Measurements from ENCODE around the gene ASB10.

Gene ASB10, protein sequence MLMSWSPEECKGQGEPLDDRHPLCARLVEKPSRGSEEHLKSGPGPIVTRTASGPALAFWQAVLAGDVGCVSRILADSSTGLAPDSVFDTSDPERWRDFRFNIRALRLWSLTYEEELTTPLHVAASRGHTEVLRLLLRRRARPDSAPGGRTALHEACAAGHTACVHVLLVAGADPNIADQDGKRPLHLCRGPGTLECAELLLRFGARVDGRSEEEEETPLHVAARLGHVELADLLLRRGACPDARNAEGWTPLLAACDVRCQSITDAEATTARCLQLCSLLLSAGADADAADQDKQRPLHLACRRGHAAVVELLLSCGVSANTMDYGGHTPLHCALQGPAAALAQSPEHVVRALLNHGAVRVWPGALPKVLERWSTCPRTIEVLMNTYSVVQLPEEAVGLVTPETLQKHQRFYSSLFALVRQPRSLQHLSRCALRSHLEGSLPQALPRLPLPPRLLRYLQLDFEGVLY

GRCh38 chr7:151186640-151187408 is at the start of gene ASB10:
ASB10 (minus strand) TSS chr7:151187250; CDS start chr7:151187130, 120 bp downstream.
- no peak for DNase-seq (ENCODE audit: low spot score)

- DNase-seq (ENCODE audit: low spot score) = no peak
These were observed 49.4 kb upstream of the ASB10 start for GRCh38 chr7:151236406-151236805.

DNA sequence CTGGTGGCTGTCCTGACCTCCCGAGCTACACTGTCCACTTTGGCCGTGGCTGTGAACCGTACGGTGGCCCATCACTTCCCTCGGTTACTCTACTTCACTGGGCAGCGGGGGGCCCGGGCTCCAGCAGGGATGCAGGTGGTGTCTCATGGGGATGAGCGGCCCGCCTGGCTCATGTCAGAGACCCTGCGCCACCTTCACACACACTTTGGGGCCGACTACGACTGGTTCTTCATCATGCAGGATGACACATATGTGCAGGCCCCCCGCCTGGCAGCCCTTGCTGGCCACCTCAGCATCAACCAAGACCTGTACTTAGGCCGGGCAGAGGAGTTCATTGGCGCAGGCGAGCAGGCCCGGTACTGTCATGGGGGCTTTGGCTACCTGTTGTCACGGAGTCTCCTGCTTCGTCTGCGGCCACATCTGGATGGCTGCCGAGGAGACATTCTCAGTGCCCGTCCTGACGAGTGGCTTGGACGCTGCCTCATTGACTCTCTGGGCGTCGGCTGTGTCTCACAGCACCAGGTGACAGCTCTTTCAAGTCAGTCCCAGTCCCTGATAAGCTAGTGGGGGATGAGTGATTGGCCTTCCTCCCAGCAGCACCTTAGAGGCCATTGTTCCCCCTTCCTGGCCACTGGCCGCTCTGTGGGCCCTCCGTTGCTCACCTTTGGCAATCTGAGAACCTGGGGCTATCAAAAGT is 48.2 kb upstream of the ASB10 start:
- DNase-seq (ENCODE audit: low spot score) = no peak

DNA sequence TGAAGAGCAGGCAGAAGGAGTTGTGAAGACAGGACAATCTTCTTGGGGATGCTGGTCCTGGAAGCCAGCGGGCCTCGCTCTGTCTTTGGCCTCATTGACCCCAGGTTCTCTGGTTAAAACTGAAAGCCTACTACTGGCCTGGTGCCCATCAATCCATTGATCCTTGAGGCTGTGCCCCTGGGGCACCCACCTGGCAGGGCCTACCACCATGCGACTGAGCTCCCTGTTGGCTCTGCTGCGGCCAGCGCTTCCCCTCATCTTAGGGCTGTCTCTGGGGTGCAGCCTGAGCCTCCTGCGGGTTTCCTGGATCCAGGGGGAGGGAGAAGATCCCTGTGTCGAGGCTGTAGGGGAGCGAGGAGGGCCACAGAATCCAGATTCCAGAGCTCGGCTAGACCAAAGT is 46.8 kb upstream of the ASB10 start:
- no peak for DNase-seq (ENCODE audit: low spot score)

DNA sequence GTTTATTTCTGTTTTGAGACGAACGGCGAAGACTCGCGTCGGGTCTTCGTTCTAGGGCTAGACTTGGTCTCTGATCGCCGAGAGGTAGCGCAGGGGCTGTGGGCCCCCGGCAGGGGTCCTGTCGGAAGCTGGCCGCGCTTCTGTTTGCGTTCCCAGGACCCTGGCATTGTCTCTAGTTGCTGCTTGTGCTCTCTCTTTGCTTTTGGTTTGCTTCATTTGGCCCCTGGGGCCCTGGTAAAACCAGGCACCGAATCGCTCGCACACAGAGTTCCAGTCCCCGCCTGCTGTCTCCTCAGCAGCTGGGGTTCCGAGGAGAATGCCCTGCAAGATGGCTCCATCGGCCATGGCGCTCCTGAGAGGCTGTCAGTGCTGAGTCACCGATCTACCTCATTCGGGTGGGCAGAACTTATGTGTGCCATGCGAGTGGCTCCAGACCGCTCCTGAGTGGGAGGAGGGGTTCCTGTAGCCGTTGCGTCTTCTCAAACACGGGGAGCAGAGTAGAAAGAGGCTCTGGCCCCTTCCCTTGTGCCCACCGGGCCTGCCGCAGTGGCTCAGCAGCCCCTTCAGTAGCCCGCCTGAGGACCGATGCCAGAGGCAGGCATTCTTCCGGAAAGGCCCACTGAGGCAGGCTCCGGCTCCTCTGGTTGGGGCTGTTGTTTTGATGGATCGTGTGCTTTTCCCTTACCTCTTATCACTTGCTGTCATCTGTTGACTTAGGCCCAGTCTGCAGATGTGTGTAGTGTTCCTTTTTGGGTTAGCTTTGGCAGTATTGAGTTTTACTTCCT is 46.1 kb upstream of the ASB10 start:
- DNase-seq (ENCODE audit: low spot score) = no peak

DNA sequence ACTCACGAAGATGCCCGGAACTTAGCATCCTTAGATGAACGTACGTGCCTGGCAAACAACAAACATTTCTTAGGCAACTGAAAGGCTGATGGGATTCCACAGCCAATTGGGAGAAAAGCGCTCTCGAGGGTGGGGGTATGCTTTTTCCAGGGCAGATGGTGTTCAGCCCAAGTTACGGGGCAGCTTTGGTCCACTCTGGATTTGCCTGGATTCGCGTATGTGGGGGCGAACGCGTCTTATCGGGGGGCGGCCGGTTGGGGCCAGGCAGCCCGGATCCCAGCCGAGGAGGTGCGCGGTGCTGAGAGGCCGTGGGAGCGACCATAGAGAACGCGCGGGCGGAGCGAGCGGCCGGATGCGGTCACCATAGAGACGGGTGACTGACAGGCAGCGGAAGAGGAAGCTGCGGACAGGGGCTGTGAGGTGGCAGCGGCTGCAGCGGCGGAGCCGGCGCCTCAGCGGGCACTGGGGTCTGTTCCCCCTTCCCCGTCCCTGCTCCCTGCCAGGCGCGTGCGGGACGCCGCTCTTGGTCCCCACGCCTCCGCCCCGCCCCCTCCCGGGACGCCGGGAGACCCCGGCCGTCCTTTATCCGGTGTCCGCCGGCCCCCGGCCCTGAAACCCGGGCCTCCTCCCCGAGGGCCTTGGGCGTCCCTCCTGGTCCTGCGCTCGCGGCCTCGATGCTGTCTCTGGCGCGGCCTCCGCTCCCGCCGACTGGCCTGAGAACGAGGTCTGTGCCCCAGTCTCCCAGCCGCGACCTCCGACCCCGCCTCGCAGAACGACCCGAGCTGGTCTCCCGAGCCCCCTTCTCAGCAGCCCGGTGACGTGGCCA is 45.3 kb upstream of the ASB10 start, which contains the start of gene CHPF2:
CHPF2 (plus strand) TSS at position 393 of the 826 bp plus-strand sequence. CDS start 1,529 bp downstream, outside the sequence.
- peak; percentile 84 for DNase-seq (ENCODE audit: low spot score)

GRCh38 chr7:151231080-151231479 is 44.0 kb upstream of the ASB10 start:
- no peak for DNase-seq (ENCODE audit: low spot score)

DNA sequence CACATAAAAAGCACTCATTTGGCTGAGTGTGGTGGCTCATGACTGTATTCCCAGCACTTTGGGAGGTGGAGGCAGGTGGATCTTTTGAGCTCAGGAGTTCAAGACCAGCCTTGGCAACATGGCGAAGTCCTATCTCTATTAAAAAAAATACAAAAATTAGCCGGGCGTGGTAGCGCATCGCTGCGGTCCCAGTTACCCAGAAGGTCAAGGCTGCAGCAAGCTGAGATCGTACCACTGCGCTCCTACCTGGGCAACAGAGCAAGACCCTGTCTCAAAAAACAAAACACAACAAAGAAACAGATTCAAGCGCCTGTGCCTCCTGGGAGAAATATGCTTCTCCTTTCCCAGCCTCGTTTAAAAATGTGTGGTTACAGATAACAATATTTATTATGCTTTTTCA is 42.2 kb upstream of the ASB10 start:
- no peak for DNase-seq (ENCODE audit: low spot score)

DNA sequence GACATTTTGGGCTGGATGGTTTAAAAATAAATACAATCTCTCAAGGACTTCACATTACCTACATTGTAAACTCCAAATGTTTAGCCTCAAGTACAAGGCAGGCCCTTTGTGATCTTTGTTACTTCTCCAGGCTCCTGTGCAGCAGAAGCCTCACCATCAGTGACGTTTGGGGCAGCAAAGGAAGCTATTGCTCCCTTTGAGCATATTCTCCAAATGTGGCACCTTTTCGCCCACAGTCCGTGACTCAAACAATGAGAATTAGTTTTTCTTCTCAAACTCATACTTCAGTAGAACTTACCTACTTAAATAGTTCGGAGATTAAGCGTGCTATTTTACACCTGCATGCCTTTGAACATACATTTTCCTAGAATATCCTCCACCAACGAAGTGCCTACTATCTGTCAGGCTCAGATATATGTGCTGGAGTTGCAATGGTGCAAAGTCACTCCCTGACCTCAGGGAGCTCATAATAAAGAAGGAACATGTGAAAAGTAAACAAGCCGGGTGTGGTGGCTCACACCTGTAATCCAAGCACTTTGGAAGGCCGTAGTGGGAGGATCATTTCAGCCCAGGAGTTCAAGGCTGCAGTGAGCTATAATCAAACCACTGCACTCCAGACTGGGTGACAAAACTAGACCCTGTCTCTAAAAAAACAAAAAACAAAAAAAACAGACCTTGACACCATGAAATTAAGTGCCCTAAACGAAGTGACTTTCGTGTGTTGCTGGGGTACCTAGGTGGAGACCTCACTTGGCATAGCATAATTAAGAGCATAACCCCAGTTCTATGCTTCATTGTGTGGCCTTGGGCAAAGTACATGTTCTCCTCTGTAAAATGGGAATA is 41.2 kb upstream of the ASB10 start:
- no peak for DNase-seq (ENCODE audit: low spot score)

DNA sequence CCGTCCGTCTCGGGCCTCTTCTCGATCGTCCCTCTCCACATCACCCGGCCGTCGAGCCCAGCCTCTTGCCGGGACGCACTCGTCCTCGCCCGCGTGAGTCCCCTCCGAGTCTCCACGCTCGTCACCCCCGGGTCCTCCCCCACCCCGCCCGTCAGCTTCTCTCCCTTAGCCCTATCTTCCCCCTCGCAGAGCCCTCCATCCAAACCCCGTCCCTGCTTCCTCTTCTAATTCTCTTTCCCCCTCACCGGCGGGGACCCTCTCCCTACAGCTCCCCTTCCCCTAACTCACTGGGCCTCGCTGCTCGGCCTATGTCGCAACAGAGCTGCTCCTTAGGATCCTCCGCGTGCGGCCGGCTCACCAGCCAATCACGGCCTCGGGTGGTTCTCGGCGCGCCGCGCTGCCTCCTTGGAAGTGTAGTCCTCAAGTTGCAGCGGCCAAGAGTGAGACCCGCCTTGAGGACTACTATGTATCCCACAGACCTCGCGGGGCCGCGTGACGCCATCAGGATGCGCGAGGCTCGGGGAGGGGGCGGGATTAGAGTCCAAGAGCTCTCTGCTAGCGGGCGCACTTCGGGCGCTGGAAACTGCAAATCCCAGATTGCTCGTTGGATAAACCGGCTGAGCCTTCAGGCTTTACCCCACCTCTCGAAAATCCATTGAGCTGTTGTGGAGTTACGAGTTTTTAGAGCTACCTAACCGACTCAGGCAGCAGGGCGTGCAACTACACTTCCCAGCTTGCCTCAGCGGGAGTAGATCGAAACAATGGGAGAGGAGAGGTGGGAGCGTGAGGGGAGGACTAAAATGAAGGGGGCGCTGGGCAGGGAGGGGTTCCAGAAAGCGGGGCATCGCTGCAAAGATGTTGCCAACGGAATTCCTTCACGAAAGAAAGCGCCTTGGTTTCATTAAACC is 40.1 kb upstream of the ASB10 start, which contains the start of gene ABCF2:
ABCF2 (minus strand) TSS at position 331 of the 908 bp plus-strand sequence. CDS start 747 bp downstream, outside the sequence.
- DNase-seq (ENCODE audit: low spot score) = peak; percentile 98

GRCh38 chr7:151226560-151226874 is 39.5 kb upstream of the ASB10 start:
- DNase-seq (ENCODE audit: low spot score) = no peak

DNA sequence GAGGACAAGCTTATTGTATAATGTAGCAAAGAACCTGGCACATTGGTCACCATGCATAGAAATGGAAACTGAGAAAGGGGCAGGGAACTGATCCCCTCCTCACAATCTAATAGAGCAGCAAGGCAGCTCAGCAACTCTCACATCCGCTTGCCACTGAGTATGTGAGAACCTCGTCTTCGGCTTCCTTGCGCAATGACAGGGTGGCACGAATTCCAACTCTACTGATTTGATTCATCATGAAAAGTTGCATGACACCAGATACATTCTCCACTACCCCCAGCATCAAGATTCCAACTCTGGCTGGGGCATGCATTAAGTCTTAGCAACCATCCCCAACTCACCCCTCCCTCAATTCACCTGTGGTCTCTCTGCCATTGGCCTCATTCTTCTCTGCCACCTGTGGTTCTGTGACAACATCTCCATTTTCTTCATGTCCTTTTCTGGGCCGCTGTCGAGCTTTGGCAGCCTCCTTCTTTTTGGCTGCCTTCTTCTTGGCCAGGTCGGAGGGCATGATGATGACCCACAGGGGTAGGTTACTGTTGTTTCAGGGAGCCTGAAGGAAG is 39.0 kb upstream of the ASB10 start:
- no peak for DNase-seq (ENCODE audit: low spot score)

GRCh38 chr7:151223728-151224127 is 36.7 kb upstream of the ASB10 start:
- DNase-seq (ENCODE audit: low spot score) = no peak

GRCh38 chr7:151218170-151218569 is 31.1 kb upstream of the ASB10 start:
- no peak for DNase-seq (ENCODE audit: low spot score)

DNA sequence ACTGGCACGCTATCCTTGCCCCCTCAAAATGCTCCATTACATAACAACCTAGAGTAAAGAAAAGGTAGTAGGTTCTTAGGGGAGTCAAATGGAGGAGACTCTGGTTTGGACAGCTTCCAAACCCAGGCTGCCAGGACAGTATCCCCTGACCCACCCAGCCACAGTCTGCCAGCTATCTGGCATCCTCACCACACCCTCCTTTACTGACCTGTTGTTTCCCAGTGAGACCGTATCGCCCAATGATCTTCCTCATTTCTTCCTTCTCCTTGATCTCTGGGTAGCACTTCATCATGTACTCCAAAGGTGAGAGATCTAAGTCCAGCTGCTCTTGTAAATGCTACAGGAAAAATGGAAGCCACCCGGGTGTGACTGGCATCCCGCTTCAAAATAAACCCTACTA is 28.3 kb upstream of the ASB10 start:
- DNase-seq (ENCODE audit: low spot score) = no peak

- DNase-seq (ENCODE audit: low spot score) = no peak
These were observed 26.8 kb upstream of the ASB10 start for GRCh38 chr7:151213826-151214225.

- DNase-seq (ENCODE audit: low spot score) = no peak
These were observed 25.6 kb upstream of the ASB10 start for GRCh38 chr7:151212626-151213025.

DNA sequence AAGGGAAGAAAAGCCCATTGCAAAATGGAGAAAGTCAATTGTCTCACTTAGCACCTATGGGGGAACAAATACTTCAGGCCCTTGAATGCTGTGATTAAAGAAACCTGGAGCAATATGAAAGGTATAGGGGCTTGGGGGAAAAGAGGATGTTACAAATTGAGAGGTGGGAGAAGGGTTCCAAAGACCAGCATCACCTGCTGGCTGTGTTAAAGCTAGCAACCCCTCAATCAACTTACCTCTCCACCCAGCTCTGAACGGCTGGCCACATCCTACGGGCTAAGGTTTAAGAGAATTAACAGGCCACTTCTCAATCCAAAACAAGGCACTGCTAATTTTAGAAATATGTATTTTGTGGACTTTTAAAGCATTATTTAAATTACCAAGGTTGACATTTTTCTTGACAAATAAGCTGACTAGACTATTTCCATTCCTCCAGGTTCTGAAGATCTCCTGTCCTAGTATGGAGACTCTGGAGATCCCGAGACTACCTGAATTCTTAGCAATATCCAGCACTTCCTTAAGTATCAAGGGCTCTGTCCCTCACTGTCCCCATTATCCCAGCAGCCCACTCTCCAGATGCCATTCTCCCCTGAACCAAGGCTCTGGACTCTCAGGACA is 24.2 kb upstream of the ASB10 start:
- no peak for DNase-seq (ENCODE audit: low spot score)
